Stimulated activated CD4-positive, alpha-beta T cell treated with anti-CD3 and anti-CD28 coated beads, Interleukin-4, amount 100 ng/mL, for 1 hour (primary cell): ENCODE results near the gene SLC1A1.

ENCODE experiments used
- DNase-seq: peaks from one replicate; pipeline ENCODE4 v3.0.0-alpha.2; 2020

SLC1A1 gene

DNA sequence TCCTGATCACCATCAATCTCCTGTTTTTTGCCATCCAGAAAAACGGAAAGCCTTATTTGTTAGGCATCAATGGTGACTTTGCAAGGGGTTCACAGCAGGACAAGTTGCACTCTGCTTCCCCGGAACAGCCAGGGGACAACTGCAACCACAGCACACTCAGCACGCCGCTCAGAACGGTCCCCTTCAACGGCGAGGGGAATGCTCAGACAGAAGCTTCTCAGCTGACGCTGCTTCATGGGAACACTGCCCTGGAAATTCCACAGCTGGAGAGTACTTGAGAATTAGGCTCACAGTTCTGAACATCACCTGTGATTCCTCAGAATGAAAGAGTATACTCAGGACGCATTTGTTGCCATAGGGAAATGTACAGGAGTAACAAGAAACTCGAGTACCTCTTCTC is 131.7 kb downstream of the SLC1A1 start:
- no peak for DNase-seq

DNA sequence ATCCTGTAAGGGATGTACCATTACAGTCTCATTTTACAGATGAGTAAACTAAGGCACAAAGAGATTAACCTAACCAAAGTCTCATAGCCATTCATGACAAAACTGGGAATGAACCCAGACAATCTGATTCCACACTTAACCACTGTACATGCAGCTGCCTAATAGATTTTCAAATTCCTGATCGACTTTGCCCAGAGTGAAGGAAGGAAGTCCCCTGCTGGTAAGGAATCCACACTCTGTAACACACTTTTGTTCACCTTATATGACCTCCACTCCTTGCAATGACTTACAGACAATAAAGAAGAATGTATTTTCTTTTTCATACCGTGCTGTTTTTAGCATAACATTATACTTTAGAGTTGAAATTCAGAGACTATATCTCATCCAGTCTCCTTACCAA is 140.6 kb downstream of the SLC1A1 start:
- no peak for DNase-seq
